HepG2 (cell line): ENCODE results near the gene COQ10B. TPM values are rescaled to one million over a fixed set of nuclear protein-coding genes. Genes with fewer than 3 reads are reported as not detected.

Source experiments
- CREB3 ChIP-seq: sonication (generic); formaldehyde crosslinking; IDR thresholded peaks from 2 replicates; pipeline ENCODE4 v1.5.0; 2020; ENCODE audit warnings: missing genetic modification reagents
- E2F5 ChIP-seq: sonication (generic); formaldehyde crosslinking; conservative IDR thresholded peaks from 2 replicates; pipeline ENCODE4 v1.4.0; 2020; ENCODE audit warnings: missing genetic modification reagents
- HES4 ChIP-seq: sonication (generic); formaldehyde crosslinking; IDR thresholded peaks from 2 replicates; pipeline ENCODE4 v1.9.0; 2021; ENCODE audit warnings: mild to moderate bottlenecking, missing genetic modification reagents, borderline replicate concordance
- KLF6 ChIP-seq: IDR thresholded peaks from 2 replicates; pipeline ENCODE4 v1.8.0; 2016; ENCODE audit warnings: missing biosample characterization, missing genetic modification reagents
- MAF1 ChIP-seq: sonication (generic); formaldehyde crosslinking; IDR thresholded peaks from 2 replicates; pipeline ENCODE4 v1.5.0; 2020; ENCODE audit warnings: missing genetic modification reagents, borderline replicate concordance
- MXD3 ChIP-seq: IDR thresholded peaks from 2 replicates; pipeline ENCODE4 v1.6.1; 2016; ENCODE audit warnings: mild to moderate bottlenecking, missing biosample characterization, missing genetic modification reagents
- NFYC ChIP-seq: IDR thresholded peaks from 2 replicates; pipeline ENCODE4 v1.6.1; 2016; ENCODE audit warnings: missing genetic modification reagents, missing compliant biosample characterization
- NR2F1 ChIP-seq, 2 experiments: fragments of 450-650 bp in 1 of 2; formaldehyde crosslinking in 1 of 2; IDR thresholded peaks; 2 replicates each; pipeline versions ENCODE4 v1.5.0 to v1.6.1; 2016 to 2020; ENCODE audit warnings: mild to moderate bottlenecking in 1 of 2, missing compliant biosample characterization in 1 of 2, missing genetic modification reagents in 1 of 2, moderate library complexity in 1 of 2
- POGZ ChIP-seq: sonication (generic); formaldehyde crosslinking; IDR thresholded peaks from 2 replicates; pipeline ENCODE4 v1.4.0; 2020; ENCODE audit warnings: mild to moderate bottlenecking, missing genetic modification reagents
- SIX1 ChIP-seq: sonication (generic); formaldehyde crosslinking; IDR thresholded peaks from 2 replicates; pipeline ENCODE4 v1.4.0; 2020; ENCODE audit warnings: missing genetic modification reagents, borderline replicate concordance
- STAG1 ChIP-seq: sonication (generic); formaldehyde crosslinking; IDR thresholded peaks from 2 replicates; pipeline ENCODE4 v1.4.0; 2020; ENCODE audit warnings: missing genetic modification reagents
- SYNCRIP ChIP-seq: fragments of 200-400 bp; formaldehyde crosslinking; IDR thresholded peaks from 2 replicates; pipeline ENCODE4 v1.6.1; 2018; ENCODE audit warnings: mild to moderate bottlenecking, low read depth, low read length; ENCODE audit not compliant: insufficient read depth
- TAF15 ChIP-seq: fragments of 200-400 bp; formaldehyde crosslinking; IDR thresholded peaks from one replicate; pipeline ENCODE4 v1.6.1; 2018; ENCODE audit warnings: mild to moderate bottlenecking, low read depth, low read length; ENCODE audit not compliant: poor library complexity, severe bottlenecking
- ZBTB8A ChIP-seq: sonication (generic); formaldehyde crosslinking; IDR thresholded peaks from 2 replicates; pipeline ENCODE4 v1.4.0; 2020; ENCODE audit warnings: mild to moderate bottlenecking, low read depth, missing genetic modification reagents, borderline replicate concordance
- ZNF10 ChIP-seq: sonication (generic); formaldehyde crosslinking; IDR thresholded peaks from 2 replicates; pipeline ENCODE4 v1.4.0; 2020; ENCODE audit warnings: mild to moderate bottlenecking, low read depth, missing genetic modification reagents, borderline replicate concordance
- ZNF468 ChIP-seq: sonication (generic); formaldehyde crosslinking; IDR thresholded peaks from 2 replicates; pipeline ENCODE4 v1.8.0; 2022; ENCODE audit warnings: mild to moderate bottlenecking, moderate library complexity, missing genetic modification reagents
- ZNF503 ChIP-seq: sonication (generic); formaldehyde crosslinking; IDR thresholded peaks from 2 replicates; pipeline ENCODE4 v1.4.0; 2020; ENCODE audit warnings: missing genetic modification reagents
- ZNF614 ChIP-seq: IDR thresholded peaks from 2 replicates; pipeline ENCODE4 v1.6.1; 2018; ENCODE audit warnings: missing biosample characterization, missing genetic modification reagents, inconsistent platforms, borderline replicate concordance
- ZNF770 ChIP-seq: sonication (generic); formaldehyde crosslinking; IDR thresholded peaks from 2 replicates; pipeline ENCODE4 v1.5.0; 2020; ENCODE audit warnings: mild to moderate bottlenecking, missing genetic modification reagents
- ZNF792 ChIP-seq: IDR thresholded peaks from 2 replicates; pipeline ENCODE4 v1.6.1; 2016
- ZSCAN22 ChIP-seq: sonication (generic); formaldehyde crosslinking; IDR thresholded peaks from 2 replicates; pipeline ENCODE4 v1.4.0; 2020; ENCODE audit warnings: mild to moderate bottlenecking, missing genetic modification reagents
- polyA plus RNA-seq, 8 experiments: library from polyadenylated mRNA; depleted of rRNA in 3 of 8; stranded (reverse) in 7 of 8; unstranded in 1 of 8; fragments of >200 nt; fragmentation: Illumina TruSeq in 4 of 8; extraction: Trizol in 4 of 8; gene quantifications; 2 replicates each; pipeline versions ENCODE4 v1.2.1 to v1.2.3, GENCODE V29; 2011 to 2016; ENCODE audit warnings: low read depth in 4 of 8, missing spikeins in 1 of 8, mixed read lengths in 1 of 8; ENCODE audit not compliant: insufficient read depth in 1 of 8
- total RNA-seq, 5 experiments: library from RNA; depleted of rRNA; stranded (reverse); fragments of >200 nt; fragmentation: Illumina TruSeq; extraction: Trizol; gene quantifications; 2 replicates each; pipeline ENCODE4 v1.2.3, GENCODE V29; 2016; ENCODE audit warnings: low read depth in 1 of 5

Gene COQ10B
- total and polyA plus RNA-seq, 2 of the 13 experiments (the other 11 are each of a cell fraction or from before 2014, with no cell fraction given): 4.6 to 34.9 TPM

- no peak for TF ChIP-seq ZNF10 (CRISPR knock-in tag)
- peak; percentile 77; the same call in 1 of the 2 replicates for TF ChIP-seq POGZ (CRISPR knock-in tag)
- peak; percentile 51 for TF ChIP-seq ZNF503 (CRISPR knock-in tag)
- no peak for TF ChIP-seq TAF15
- TF ChIP-seq MAF1: peak; percentile 35; the same call in 1 of the 2 replicates
- peak; percentile 76; the same call in 1 of the 2 replicates for TF ChIP-seq ZNF468 (CRISPR knock-in tag)
- TF ChIP-seq CREB3 (CRISPR knock-in tag): peak; percentile 84
- peak in 1 of 2 experiments; percentile 38; a peak in 1 of 4 replicates for TF ChIP-seq NR2F1 (CRISPR knock-in tag; IDR thresholded peaks at IDR 0.05)
- peak; percentile 43; the same call in 1 of the 2 replicates for TF ChIP-seq STAG1 (CRISPR knock-in tag)
- TF ChIP-seq ZNF614 (CRISPR knock-in tag): peak; percentile 50; the same call in 1 of the 2 replicates
- TF ChIP-seq ZNF792 (CRISPR knock-in tag): peak; percentile 56; the same call in 1 of the 2 replicates
- TF ChIP-seq KLF6 (CRISPR knock-in tag): no peak; the same call in 1 of the 2 replicates
- no peak for TF ChIP-seq SIX1 (CRISPR knock-in tag)
- TF ChIP-seq MXD3 (CRISPR knock-in tag): peak; percentile 72
- 0 out of 2 replicates have a peak, but pooled peaks have one; percentile 8 for TF ChIP-seq E2F5 (CRISPR knock-in tag)
- TF ChIP-seq ZBTB8A (CRISPR knock-in tag): no peak
- no peak for TF ChIP-seq ZSCAN22 (CRISPR knock-in tag)
- TF ChIP-seq SYNCRIP: no peak
- peak; percentile 93 for TF ChIP-seq NFYC
- TF ChIP-seq HES4 (CRISPR knock-in tag): no peak; the same call in 1 of the 2 replicates
- TF ChIP-seq ZNF770 (CRISPR knock-in tag): 0 out of 2 replicates have a peak, but pooled peaks have one; percentile 74
Measured at GRCh38 chr2:197453123-197453913, at the start of gene COQ10B (continued).
